HG02981 (cell line): ENCODE data around the gene SLC25A21.
"Not testable (repeated sequence)": the region's sequence is repeated elsewhere in the genome, so short reads cannot be mapped to it uniquely, and the experiment has no call there.

Experiments used
- ATAC-seq: cut with Tn5 transposase; IDR thresholded peaks from one replicate; pipeline ENCODE4 v1.9.1; 2021; ENCODE audit warnings: mild to moderate bottlenecking, moderate library complexity; ENCODE audit not compliant: unreplicated experiment

Gene SLC25A21

GRCh38 chr14:36844443-36845195 is 327.8 kb downstream of the SLC25A21 start:
- no peak for ATAC-seq

DNA sequence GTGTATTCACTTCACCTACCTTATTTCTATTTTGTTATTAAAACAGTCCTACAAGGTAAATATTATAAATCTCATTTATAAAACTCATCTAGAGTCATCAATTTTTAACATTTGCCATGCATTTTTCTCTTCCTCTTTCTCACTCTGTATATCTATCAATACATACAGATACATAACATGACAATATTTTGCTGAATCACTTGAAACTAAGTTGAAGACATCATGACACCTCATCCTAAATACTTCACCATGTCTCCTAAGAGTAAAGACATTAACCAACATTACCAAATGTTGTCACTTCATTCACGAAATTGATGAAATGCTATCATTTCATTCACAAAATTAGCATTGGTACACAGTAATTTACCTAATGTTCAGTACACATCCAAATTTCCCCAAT is 329.0 kb downstream of the SLC25A21 start:
- ATAC-seq: no peak

- ATAC-seq: no peak
Observed at GRCh38 chr14:36835128-36835527, 337.3 kb downstream of the SLC25A21 start.

DNA sequence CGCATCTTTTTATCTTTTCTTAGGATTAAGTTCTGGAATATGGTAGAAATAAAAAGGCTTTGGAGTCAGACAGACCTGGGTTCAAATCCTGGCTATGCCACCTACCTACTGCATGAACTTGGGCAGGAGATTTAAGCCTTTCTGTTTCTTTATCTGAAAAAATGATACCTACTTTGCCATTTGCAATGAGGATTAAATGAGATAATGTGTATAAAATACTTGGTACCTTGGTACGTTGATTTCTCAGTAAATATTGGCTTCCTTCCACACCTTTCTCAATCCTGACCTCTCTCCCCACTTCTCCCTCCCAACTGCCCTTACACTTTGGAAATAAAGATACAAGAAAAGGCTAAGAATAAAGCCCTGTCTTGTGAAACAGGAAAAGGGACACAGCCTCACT is 338.1 kb downstream of the SLC25A21 start:
- no peak for ATAC-seq

DNA sequence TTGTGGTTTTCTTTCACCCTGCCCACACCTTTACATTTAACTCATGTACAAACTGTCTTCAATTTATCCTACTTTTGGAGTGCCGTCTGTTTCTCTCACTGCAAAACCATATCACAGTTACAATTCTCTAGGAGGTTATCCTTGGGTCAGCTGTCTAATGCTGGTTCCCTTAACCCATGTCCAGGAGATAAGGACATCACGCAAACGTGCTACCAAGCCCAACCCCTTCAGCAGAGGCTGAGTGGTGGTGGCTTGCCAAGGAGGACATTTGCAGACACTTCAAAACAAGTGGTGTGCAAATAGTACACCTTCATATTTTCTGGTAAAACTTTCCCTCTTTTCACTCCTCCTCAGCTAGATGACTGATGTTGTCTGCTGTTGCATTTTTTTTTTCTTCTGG is 342.9 kb downstream of the SLC25A21 start:
- ATAC-seq: no peak

DNA sequence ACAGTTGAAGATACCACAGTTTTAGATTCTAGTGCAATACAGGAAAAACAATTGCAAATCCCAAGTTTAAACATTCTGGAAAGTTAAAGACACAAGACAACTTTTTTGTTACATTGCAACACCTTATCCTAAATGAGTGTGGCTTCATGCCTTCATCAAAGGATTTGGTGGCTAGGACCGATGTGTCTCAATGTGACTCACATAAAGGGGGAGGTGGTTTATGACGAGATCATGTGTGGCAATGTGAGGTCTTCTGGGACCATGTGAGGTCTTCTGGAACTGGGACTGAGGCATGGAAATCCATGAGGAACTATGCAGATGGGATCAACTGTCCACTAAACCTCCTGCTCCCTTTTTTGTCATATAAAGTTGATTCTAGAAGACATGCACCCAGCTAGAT is 344.5 kb downstream of the SLC25A21 start:
- no peak for ATAC-seq

DNA sequence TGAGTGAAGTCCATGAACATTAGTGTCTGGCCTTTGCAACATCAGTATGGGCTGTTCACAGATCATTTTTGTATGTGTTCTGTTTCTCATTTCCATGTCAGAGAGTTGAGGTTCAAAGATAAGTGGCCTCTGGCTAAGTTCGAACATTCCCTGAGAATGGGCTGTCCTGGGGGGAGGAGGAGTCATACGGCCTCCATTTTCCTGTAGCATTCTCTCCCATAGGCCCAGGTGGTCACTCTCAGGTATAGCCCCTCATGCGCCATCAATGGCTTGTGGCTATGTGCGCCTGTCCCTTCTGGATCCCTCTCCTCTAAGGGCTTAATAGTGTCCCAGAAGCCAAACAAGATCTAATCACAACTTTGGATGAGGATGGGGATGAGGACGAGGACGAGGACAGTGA is 345.8 kb downstream of the SLC25A21 start:
- no peak for ATAC-seq

DNA sequence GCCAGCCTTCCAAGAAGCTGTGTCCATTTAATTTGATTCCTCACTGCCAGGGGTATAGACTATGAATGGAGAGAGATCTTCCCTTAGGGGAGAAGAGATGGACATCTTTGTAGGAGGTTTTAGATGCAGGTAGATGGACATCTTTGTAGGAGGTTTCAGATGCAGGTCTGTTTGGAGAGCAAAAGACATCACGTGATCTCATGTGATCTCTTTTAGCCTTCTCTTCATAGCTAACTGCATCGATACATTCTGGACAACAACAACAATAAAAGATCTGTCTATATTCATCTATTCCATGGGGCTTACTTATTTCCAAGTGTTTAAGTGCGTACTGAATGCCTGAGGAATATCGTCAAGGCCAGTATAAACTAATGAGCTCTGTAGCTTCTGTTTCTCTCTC is 347.6 kb downstream of the SLC25A21 start:
- ATAC-seq: no peak

DNA sequence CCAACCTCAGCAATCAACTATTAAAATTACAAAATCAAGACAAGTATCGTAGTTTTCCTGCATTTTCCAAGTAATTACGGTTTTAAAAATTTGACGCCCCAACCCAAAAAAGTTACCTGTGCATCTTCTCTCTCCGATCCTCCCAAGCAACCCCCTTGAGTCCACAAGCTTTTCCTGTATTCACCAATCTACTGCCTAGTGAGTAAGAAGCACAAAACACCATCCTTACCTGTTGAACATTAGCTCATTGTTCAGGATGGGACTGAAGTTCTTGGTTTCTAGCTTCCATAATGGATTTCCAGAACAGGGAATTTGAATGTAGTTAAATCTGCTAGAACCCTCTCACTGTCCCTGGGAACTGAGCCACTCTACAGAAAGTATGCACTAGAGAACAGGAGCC is 348.8 kb downstream of the SLC25A21 start:
- ATAC-seq: no peak

DNA sequence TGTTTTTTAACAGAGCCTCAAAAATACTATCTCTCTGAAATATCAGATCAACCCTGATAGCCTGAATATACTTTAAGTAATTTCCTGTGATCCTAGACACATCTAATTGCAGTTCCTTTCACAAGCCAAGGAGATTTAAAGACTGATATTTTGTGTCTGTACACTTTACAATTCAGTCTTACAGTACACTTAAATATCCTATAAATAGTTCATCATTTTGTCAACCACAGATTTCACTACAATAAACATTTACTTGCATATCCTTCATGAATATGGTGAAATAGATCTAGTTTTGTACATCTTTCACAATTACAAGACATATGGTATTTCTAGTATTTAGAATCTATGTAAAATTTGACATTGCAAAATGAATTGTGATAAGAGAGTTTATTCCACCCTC is 349.7 kb downstream of the SLC25A21 start:
- ATAC-seq: no peak

DNA sequence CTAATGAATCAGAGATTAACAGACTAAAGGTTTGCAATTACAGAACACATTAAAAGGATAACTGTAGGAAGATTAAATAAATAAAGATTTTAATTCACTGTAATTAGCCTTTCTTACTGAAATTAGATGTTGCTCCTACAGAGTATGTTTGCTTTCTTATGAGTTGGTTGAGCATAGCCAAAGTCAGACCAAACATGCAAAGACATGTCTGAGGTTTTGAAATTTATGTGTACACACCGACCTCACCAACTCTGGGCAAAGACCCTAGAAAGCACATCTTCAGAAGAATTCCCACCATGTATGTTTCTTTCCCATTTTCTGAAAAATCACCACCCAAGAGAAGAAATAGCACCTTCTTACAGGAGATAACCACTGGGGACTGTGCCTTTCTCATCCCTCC is 351.5 kb downstream of the SLC25A21 start:
- ATAC-seq: no peak

DNA sequence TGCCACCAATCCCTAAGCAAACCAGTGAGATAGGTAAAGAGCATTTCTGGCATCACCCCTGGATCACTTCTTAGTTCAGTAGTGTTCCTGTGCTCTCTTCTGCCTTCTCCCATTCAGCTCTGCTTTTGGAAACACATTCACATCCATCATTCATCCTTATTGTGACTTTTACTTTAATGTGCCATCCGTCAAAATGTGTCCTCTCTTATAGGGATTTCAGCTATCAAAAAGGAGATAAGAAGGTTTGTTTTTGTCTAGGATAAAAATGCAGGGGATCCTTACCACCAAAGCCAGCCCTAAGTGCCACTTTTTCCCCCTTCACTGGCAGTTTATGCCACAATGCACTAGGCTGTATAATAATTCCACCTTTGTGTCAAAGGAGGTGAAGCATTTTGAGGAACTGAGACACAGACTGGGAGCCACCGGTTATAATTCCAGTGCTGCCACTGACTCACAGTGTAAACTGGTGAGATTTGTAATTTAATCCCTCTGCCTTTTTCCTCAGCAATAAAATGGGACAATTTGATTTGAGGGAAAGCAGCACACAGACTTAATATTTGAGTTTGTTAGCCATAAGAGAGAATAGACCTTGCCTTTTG is 352.2 kb downstream of the SLC25A21 start:
- ATAC-seq: no peak

DNA sequence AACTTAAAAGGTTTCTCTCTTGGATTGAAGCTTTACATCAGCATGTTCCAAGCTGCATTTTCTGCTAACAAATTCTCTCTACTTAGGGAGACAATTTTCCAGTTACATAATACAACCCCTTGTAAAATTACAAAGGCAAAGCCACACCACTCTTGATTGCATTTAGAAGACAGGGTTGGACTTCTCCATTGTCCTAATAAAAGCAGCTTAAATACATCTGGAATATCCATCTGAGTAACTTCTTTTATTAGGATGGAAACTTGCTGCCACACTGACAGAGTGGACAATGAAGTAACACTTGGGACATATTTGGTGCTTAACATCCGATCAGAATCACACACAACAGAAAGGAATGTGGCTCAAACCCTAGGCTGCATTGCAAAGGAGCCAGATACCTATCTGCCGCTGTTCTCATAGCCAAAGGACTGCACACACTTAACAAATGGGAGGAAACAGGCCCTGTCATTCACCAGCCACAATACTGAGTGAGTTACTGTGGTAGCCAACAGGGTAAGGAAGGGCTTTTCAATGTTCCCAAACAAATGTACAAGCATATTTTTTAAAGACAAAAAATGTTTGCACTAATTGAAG is 353.5 kb downstream of the SLC25A21 start:
- ATAC-seq: no peak

DNA sequence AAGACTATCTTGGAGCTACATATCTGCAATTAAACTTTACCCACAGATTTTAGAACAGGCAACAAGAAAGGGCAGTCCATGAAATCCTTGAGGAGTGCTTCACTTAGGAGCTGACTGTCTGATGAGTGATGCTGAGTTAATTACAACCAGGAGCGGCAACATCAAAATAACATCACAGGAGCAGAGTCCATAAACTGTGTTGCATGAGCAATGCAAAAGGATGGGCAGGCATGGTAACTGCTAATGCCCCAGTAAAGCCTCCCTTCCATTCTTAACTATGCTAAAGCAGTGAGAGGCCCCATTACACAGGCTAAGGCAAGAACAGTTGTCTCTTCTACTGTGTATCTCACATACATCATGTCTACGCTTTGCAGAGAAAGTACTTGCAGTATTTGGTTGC is 354.2 kb downstream of the SLC25A21 start:
- ATAC-seq: no peak

GRCh38 chr14:36817071-36817930 is 355.1 kb downstream of the SLC25A21 start:
- ATAC-seq: no peak

DNA sequence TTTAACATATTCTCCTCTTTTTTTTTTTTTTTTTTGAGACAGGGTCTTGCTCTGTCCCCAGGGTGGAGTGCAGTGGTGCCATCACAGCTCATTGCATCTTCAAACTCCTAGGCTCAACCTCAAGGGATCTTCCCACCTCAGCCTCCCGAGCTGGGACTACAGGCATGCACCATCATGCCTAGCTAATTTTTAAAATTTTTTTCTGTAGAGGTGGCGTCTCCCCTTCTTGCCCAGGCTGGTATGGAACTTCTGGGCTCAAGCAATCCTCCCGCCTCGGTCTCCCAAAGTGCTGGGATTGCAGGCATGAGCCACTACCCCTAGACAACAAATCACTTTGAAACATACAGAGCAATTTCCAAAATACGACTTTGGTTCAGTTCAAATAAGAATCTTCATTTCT is 355.9 kb downstream of the SLC25A21 start:
- ATAC-seq: no peak

DNA sequence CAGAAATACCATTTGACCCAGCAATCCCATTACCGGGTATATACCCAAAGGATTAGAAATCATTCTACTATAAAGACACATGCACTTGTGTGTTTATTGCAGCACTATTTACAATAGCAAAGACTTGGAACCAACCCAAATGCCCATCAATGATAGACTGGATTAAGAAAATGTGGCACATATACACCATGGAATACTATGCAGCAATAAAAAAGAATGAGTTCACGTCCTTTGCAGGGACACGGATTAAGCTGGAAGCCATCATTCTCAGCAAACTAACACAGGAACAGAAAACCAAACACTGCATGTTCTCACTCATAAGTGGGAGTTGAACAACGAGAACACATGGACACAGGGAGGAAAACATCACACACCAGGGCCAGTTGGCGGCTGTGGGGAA is 357.6 kb downstream of the SLC25A21 start:
- ATAC-seq: not testable (repeated sequence)

GRCh38 chr14:36810209-36810608 is 362.2 kb downstream of the SLC25A21 start:
- ATAC-seq: no peak

GRCh38 chr14:36807727-36808126 is 364.7 kb downstream of the SLC25A21 start:
- no peak for ATAC-seq

DNA sequence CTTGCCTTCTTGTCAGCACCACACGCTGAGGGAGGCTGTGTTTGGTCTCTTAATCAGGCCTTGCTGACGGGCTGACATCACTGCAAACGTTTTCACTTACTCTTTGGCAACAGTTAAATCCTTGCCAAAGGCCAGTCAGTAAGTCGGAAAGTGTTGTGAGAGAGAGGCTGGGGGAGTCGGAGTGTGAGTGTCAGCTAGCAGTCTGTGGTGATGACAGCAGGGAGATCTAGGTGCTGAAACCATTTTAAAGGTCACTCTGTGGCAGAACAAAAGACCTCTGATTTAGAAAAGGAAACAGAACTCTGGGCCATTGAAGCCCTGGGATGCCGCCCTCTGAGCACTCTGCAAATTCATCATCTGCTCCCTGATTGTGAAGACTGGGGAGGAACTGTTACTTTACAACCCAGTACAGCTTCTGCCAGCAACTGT is 367.3 kb downstream of the SLC25A21 start:
- ATAC-seq: no peak

GRCh38 chr14:36797634-36798033 is 374.8 kb downstream of the SLC25A21 start:
- no peak for ATAC-seq
